ENCODE measurements around the gene SYPL2. TPM values are rescaled to one million over a fixed set of nuclear protein-coding genes. Genes with fewer than 3 reads are reported as not detected.

Gene SYPL2
- total and polyA plus RNA-seq, 7 donors = 35.3 to 203 (median 125) TPM

GRCh38 chr1:109479311-109479710 lies 13.0 kb downstream of the SYPL2 start:
- no peak for DNase-seq
- Histone ChIP-seq H3K9me3 (no peaks in the 10 kb centered on the region), H3K4me3 (no peak overlapping the region), H3K4me1 (peaks cover 56% of the 10 kb centered on the region), H3K36me3 (ENCODE audit: insufficient read depth in 1 of 2, low read depth in 1 of 2) (peaks cover 0 to 80% of the 10 kb centered on the region in 2 donors), H3K27ac (no peak overlapping the region), H3K27me3 (ENCODE audit: insufficient read depth in 3 of 3, low read length in 2 of 3) (no peaks in the 10 kb centered on the region)
- ATAC-seq = no peak
- TF ChIP-seq CTCF (IDR thresholded peaks at IDR 0.05) = no peak
- intact Hi-C loops (cut with DNase I) = no loop called here
- WGBS, 3 donors = 51 to 56% (median 54%) methylated on average over 5 of the region's 5 CpGs

- H3K27ac ChIP-seq = peak overlapping the region; percentile 74
- intact Hi-C loops (cut with DNase I) = no loop called here
- H3K36me3 ChIP-seq (ENCODE audit: insufficient read depth in 1 of 2, low read depth in 1 of 2) = peaks cover 0 to 75% of the 10 kb centered on the region in 2 donors
- 82 to 93% (median 85%) methylated on average over 3 of the region's 3 CpGs for WGBS, 3 donors
- no peak overlapping the region for H3K4me3 ChIP-seq
- no peaks in the 10 kb centered on the region for H3K9me3 ChIP-seq
- no peaks in the 10 kb centered on the region for H3K27me3 ChIP-seq (ENCODE audit: insufficient read depth in 3 of 3, low read length in 2 of 3)
- no peak for TF ChIP-seq CTCF (IDR thresholded peaks at IDR 0.05)
- peaks cover 56% of the 10 kb centered on the region for H3K4me1 ChIP-seq
- ATAC-seq (no peak), DNase-seq (no peak)
Observed at GRCh38 chr1:109479901-109480300, 13.6 kb downstream of the SYPL2 start.

GRCh38 chr1:109481646-109482045 lies 15.3 kb downstream of the SYPL2 start:
- Histone ChIP-seq H3K4me3 (no peak overlapping the region), H3K27ac (peak overlapping the region; percentile 74), H3K27me3 (ENCODE audit: insufficient read depth in 3 of 3, low read length in 2 of 3) (no peaks in the 10 kb centered on the region), H3K36me3 (ENCODE audit: insufficient read depth in 1 of 2, low read depth in 1 of 2) (peaks cover 0 to 68% of the 10 kb centered on the region in 2 donors), H3K4me1 (peaks cover 59% of the 10 kb centered on the region), H3K9me3 (no peaks in the 10 kb centered on the region)
- ATAC-seq (peak in 2 of 4 donors; percentile 7 to 25), DNase-seq (no peak)
- WGBS, 3 donors = 44 to 82% (median 61%) methylated on average over 2 of the region's 2 CpGs
- intact Hi-C loops (cut with DNase I) = no loop called here
- TF ChIP-seq CTCF (IDR thresholded peaks at IDR 0.05) = no peak

- no peak for TF ChIP-seq CTCF (IDR thresholded peaks at IDR 0.05)
- Histone ChIP-seq H3K36me3 (ENCODE audit: insufficient read depth in 1 of 2, low read depth in 1 of 2) (peaks cover 0 to 68% of the 10 kb centered on the region in 2 donors), H3K27ac (peak overlapping the region; percentile 74), H3K27me3 (ENCODE audit: insufficient read depth in 3 of 3, low read length in 2 of 3) (no peaks in the 10 kb centered on the region), H3K4me1 (peaks cover 54% of the 10 kb centered on the region), H3K9me3 (no peaks in the 10 kb centered on the region), H3K4me3 (no peak overlapping the region)
- ATAC-seq (no peak), DNase-seq (no peak)
- intact Hi-C loops (cut with DNase I) = no loop called here
Observed at GRCh38 chr1:109482242-109482641, 15.9 kb downstream of the SYPL2 start.

Data from psoas muscle (tissue), 8 donors.